K562 treated with DMSO at 1 percent for 12 hours (cell line): ENCODE results near the gene LRIG2. TPM values are rescaled to one million over a fixed set of nuclear protein-coding genes. Genes with fewer than 3 reads are reported as not detected.

Experiments used
- total RNA-seq: library from RNA; unstranded; fragments of 300-600 nt; gene quantifications from 2 replicates; pipeline ENCODE4 v1.2.3, GENCODE V29; 2022; ENCODE audit not compliant: insufficient read depth

Gene LRIG2
- 1.6 and 9.6 TPM in 2 replicates for total RNA-seq

GRCh38 chr1:113072757-113073478 lies at the start of gene LRIG2:
TSS of gene LRIG2 (plus strand) at chr1:113073198. CDS start at chr1:113073407, 209 bp downstream.

Other genes with a start within 250 kb of the LRIG2 start
- 51.0 and 128 TPM in 2 replicates for gene SLC16A1, start 117.0 kb upstream of the LRIG2 start, total RNA-seq